GM12878 (cell line): ENCODE data around the gene MEIS2. TPM values are rescaled to one million over a fixed set of nuclear protein-coding genes. Genes with fewer than 3 reads are reported as not detected.

ENCODE experiments used
- ATAC-seq: fragments of 200-7000 bp; cut with Tn5 transposase; 3 replicates; pipeline ENCODE4 v1.9.1; 2020; ENCODE audit warnings: mild to moderate bottlenecking, moderate library complexity
- BruUV-seq: library from RNA; stranded (reverse); fragments of 400-500 nt; replicated peaks from 2 replicates; lab custom pipeline; 2021; lab: Mats Ljungman, UMichigan
- CTCF ChIA-PET: fragments of 300-600 bp; sonication (Branson Sonifier 250); formaldehyde crosslinking; extraction: SDS; loops from one replicate; lab custom pipeline; 2021; ENCODE audit warnings: inconsistent platforms; lab: Yijun Ruan, JAX
- POLR2A ChIA-PET: fragments of 350-600 bp; formaldehyde crosslinking; extraction: SDS; loops from one replicate; lab custom pipeline; 2021; ENCODE audit warnings: inconsistent platforms; lab: Charles Lee
- RAD21 ChIA-PET: fragments of 300-600 bp; sonication (Branson Sonifier 250); formaldehyde crosslinking; loops from one replicate; lab custom pipeline; 2023; ENCODE audit warnings: antibody characterized with exemption; ENCODE audit not compliant: unreplicated experiment; lab: Charles Lee
- SMC1A ChIA-PET: fragments of 300-600 bp; sonication (Branson Sonifier 250); formaldehyde crosslinking; loops from one replicate; lab custom pipeline; 2023; ENCODE audit not compliant: unreplicated experiment, uncharacterized antibody; lab: Charles Lee
- DNase-seq: peaks from one replicate; pipeline ENCODE4 v3.0.0-alpha.2; 2011; ENCODE audit warnings: low read depth, low spot score
- FAIRE-seq: peaks from 3 replicates; lab custom pipeline; 2011; peaks lifted over from hg19 to GRCh38; lab: Jason Lieb, UNC
- H2AFZ ChIP-seq: 2 replicates; pipeline ENCODE4 v1.6.0; 2011; ENCODE audit warnings: low read depth, low read length, control low read depth; ENCODE audit not compliant: control insufficient read depth
- H3K27ac ChIP-seq: 2 replicates; pipeline ENCODE4 v1.5.1; 2011; ENCODE audit warnings: control low read depth; ENCODE audit not compliant: control insufficient read depth, insufficient read depth
- H3K27me3 ChIP-seq, 2 experiments: replicated peaks in 1 of 2; 2 replicates each; pipeline versions ENCODE4 v1.6.0 to v1.6.1; 2011; ENCODE audit warnings: low read length in 1 of 2; ENCODE audit not compliant: control insufficient read depth in 2 of 2, insufficient read depth in 2 of 2
- H3K36me3 ChIP-seq, 2 experiments: 2 replicates each; pipeline ENCODE4 v1.5.1; 2011; ENCODE audit warnings: low read length in 1 of 2; ENCODE audit not compliant: control insufficient read depth in 2 of 2, insufficient read depth in 2 of 2
- H3K4me1 ChIP-seq: 2 replicates; pipeline ENCODE4 v1.6.1; 2011; ENCODE audit warnings: mild to moderate bottlenecking, low read length, moderate library complexity, mixed read lengths; ENCODE audit not compliant: control insufficient read depth, insufficient read depth
- H3K4me2 ChIP-seq: 2 replicates; pipeline ENCODE4 v1.6.0; 2011; ENCODE audit warnings: control low read depth; ENCODE audit not compliant: control insufficient read depth, insufficient read depth
- H3K4me3 ChIP-seq: fragments of 200-600 bp; sonication (generic); 2 replicates; pipeline ENCODE4 v1.5.1; 2016
- H3K79me2 ChIP-seq: 2 replicates; pipeline ENCODE4 v1.6.0; 2011; ENCODE audit warnings: low read length; ENCODE audit not compliant: control insufficient read depth, insufficient read depth
- H3K9ac ChIP-seq: 2 replicates; pipeline ENCODE4 v1.8.0; 2011; ENCODE audit warnings: low read length, control low read depth, mixed read lengths; ENCODE audit not compliant: control insufficient read depth, insufficient read depth
- H3K9me3 ChIP-seq: replicated peaks from 3 replicates; pipeline ENCODE4 v1.5.1; 2011; ENCODE audit warnings: mild to moderate bottlenecking, low read length; ENCODE audit not compliant: control insufficient read depth, insufficient read depth
- H4K20me1 ChIP-seq: 2 replicates; pipeline ENCODE4 v1.6.0; 2011; ENCODE audit not compliant: control insufficient read depth, insufficient read depth
- E2F8 ChIP-seq: fragments of 450-650 bp; IDR thresholded peaks from 2 replicates; pipeline ENCODE4 v1.6.1; 2018; ENCODE audit warnings: mild to moderate bottlenecking, low read depth, moderate library complexity; ENCODE audit not compliant: partially characterized antibody
- FOXM1 ChIP-seq: IDR thresholded peaks from 2 replicates; pipeline ENCODE4 v1.6.1; 2012; ENCODE audit warnings: low read depth, mild to moderate bottlenecking, inconsistent platforms, low read length, moderate library complexity
- LARP7 ChIP-seq: fragments of 450-650 bp; IDR thresholded peaks from 2 replicates; pipeline ENCODE4 v1.6.1; 2017; ENCODE audit warnings: mild to moderate bottlenecking
- MTA3 ChIP-seq: IDR thresholded peaks from 2 replicates; pipeline ENCODE4 v1.6.1; 2012; ENCODE audit warnings: low read length, inconsistent platforms, borderline replicate concordance
- NKRF ChIP-seq: fragments of 450-650 bp; conservative IDR thresholded peaks from 2 replicates; pipeline ENCODE4 v1.6.1; 2017; ENCODE audit warnings: mild to moderate bottlenecking, moderate library complexity
- RBBP5 ChIP-seq: fragments of 200-600 bp; sonication (generic); conservative IDR thresholded peaks from 2 replicates; pipeline ENCODE4 v1.6.1; 2016
- SMAD1 ChIP-seq: fragments of 450-650 bp; IDR thresholded peaks from 2 replicates; pipeline ENCODE4 v1.6.1; 2018; ENCODE audit warnings: mild to moderate bottlenecking, low read depth; ENCODE audit not compliant: partially characterized antibody
- SREBF2 ChIP-seq: IDR thresholded peaks from 2 replicates; pipeline ENCODE4 v1.6.1; 2012; ENCODE audit warnings: mild to moderate bottlenecking, low read length
- TCF12 ChIP-seq: IDR thresholded peaks from 2 replicates; pipeline ENCODE4 v1.6.1; 2011; ENCODE audit warnings: low read depth, mild to moderate bottlenecking, low read length
- WGBS: methylation state at CpG from one replicate; pipeline ENCODE4 v1.1.6; 2016; ENCODE audit warnings: low lambda C conversion rate; ENCODE audit not compliant: insufficient replicate concordance, insufficient coverage; ENCODE audit errors: missing lambda C conversion rate; 5-methylcytosine and 5-hydroxymethylcytosine counted together
- in situ Hi-C: fragments of 300-500 bp; cut with MboI; formaldehyde crosslinking; loops from 9 replicates; pipeline ENCODE4 v1.14.3; 2018; ENCODE audit warnings: mixed read lengths
- intact Hi-C: fragments of 100-400 bp; cut with micrococcal nuclease; formaldehyde crosslinking; loops from one replicate; pipeline ENCODE4 v1.14.2; 2022; ENCODE audit not compliant: unreplicated experiment
- polyA plus RNA-seq, 11 experiments: library from polyadenylated mRNA; depleted of rRNA in 4 of 11; unstranded in 6 of 11; stranded (reverse) in 5 of 11; fragments of >200 nt; fragmentation: Nextera tagmentation in 4 of 11; fragmentation: Illumina TruSeq in 1 of 11; extraction: Ambion mirVana in 4 of 11; extraction: Trizol in 1 of 11; gene quantifications; 1 replicate in 1 of 11; 2 replicates in 10 of 11; pipeline versions ENCODE4 v1.2.1 to v1.2.3, GENCODE V29; 2011 to 2016; ENCODE audit warnings: inconsistent platforms in 2 of 11, missing spikeins in 2 of 11, low read depth in 1 of 11
- total RNA-seq, 4 experiments: library from RNA; depleted of rRNA in 3 of 4; stranded (reverse); fragments of >200 nt in 3 of 4; fragmentation: Illumina TruSeq in 1 of 4; extraction: Trizol in 1 of 4; gene quantifications; 2 replicates each; pipeline versions ENCODE4 v1.2.1 to v1.2.3, GENCODE V29; 2013 to 2021
- TF ChIP-seq, protein P1 (sequence below): IDR thresholded peaks from 2 replicates; pipeline ENCODE4 v1.6.1; 2011; ENCODE audit warnings: borderline replicate concordance, low read depth, mild to moderate bottlenecking, moderate library complexity, low read length; ENCODE audit not compliant: insufficient read depth, poor library complexity, severe bottlenecking
- TF ChIP-seq, protein P2 (sequence below): fragments of 450-650 bp; formaldehyde crosslinking; IDR thresholded peaks from 2 replicates; pipeline ENCODE4 v1.4.0; 2020; ENCODE audit warnings: mild to moderate bottlenecking, moderate library complexity
- TF ChIP-seq, protein P3 (sequence below): fragments of 450-650 bp; IDR thresholded peaks from 2 replicates; pipeline ENCODE4 v1.6.1; 2014; ENCODE audit warnings: mild to moderate bottlenecking

Gene MEIS2
- total and polyA plus RNA-seq, 10 of the 15 experiments (the other 5 are each of a cell fraction or from before 2014, with no cell fraction given) = 9.2 to 54.0 (median 20.4) TPM

GRCh38 chr15:37100966-37101215 is 542 bp upstream of the MEIS2 start:
- H3K79me2 ChIP-seq = peaks cover 27% of the 10 kb centered on the region
- ChIA-PET SMC1A (interaction anchor here (0.8 to 12.8 kb wide), 8 partner anchors 11 to 220 kb away, joined by 3 to 130 read pairs (median 4); no protein-coding TSS in a partner anchor), CTCF (interaction anchor here (0.6 to 1.6 kb wide), 8 partner anchors 11 to 497 kb away, joined by 3 to 8 read pairs (median 3); no protein-coding TSS in a partner anchor), RAD21 (interaction anchor here (0.7 to 1.7 kb wide), 8 partner anchors 11 to 598 kb away, joined by 3 to 12 read pairs (median 3); no protein-coding TSS in a partner anchor), POLR2A (interaction anchor here (0.6 to 0.9 kb wide), 4 partner anchors 11 to 72 kb away, joined by 3 to 7 read pairs (median 5); no protein-coding TSS in a partner anchor)
- no peaks in the 10 kb centered on the region for H3K36me3 ChIP-seq
- no TSS peak for BruUV-seq
- H2AFZ ChIP-seq = peak overlapping the region; percentile 72
- H3K27ac ChIP-seq = peak overlapping the region; percentile 51
- peak overlapping the region; percentile 85 for H3K9ac ChIP-seq
- 1% methylated on average over 11 of the region's 11 CpGs for WGBS
- H3K4me2 ChIP-seq = peak overlapping the region; percentile 82
- intact Hi-C loops = loop anchor here (2.0 to 10.0 kb wide), 2 partner anchors 86 to 1576 kb away; no protein-coding TSS in a partner anchor
- FAIRE-seq (no peak), ATAC-seq (peak; percentile 44), DNase-seq (peak; percentile 21)
- peaks cover 0 to 8% of the 10 kb centered on the region in 2 experiments; a peak in 2 of 4 replicates for H3K27me3 ChIP-seq
- H3K4me1 ChIP-seq = peaks cover 4% of the 10 kb centered on the region
- in situ Hi-C loops = loop anchor here (5.0 to 10.0 kb wide), 2 partner anchors 219 to 606 kb away; no protein-coding TSS in a partner anchor
- peak overlapping the region; percentile 87 for H3K4me3 ChIP-seq
- H3K9me3 ChIP-seq = no peaks in the 10 kb centered on the region
- no peaks in the 10 kb centered on the region for H4K20me1 ChIP-seq
- no peak for TF ChIP-seq TCF12
- TF ChIP-seq, protein P1, sequence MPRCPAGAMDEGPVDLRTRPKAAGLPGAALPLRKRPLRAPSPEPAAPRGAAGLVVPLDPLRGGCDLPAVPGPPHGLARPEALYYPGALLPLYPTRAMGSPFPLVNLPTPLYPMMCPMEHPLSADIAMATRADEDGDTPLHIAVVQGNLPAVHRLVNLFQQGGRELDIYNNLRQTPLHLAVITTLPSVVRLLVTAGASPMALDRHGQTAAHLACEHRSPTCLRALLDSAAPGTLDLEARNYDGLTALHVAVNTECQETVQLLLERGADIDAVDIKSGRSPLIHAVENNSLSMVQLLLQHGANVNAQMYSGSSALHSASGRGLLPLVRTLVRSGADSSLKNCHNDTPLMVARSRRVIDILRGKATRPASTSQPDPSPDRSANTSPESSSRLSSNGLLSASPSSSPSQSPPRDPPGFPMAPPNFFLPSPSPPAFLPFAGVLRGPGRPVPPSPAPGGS = no peak
- TF ChIP-seq, protein P2, sequence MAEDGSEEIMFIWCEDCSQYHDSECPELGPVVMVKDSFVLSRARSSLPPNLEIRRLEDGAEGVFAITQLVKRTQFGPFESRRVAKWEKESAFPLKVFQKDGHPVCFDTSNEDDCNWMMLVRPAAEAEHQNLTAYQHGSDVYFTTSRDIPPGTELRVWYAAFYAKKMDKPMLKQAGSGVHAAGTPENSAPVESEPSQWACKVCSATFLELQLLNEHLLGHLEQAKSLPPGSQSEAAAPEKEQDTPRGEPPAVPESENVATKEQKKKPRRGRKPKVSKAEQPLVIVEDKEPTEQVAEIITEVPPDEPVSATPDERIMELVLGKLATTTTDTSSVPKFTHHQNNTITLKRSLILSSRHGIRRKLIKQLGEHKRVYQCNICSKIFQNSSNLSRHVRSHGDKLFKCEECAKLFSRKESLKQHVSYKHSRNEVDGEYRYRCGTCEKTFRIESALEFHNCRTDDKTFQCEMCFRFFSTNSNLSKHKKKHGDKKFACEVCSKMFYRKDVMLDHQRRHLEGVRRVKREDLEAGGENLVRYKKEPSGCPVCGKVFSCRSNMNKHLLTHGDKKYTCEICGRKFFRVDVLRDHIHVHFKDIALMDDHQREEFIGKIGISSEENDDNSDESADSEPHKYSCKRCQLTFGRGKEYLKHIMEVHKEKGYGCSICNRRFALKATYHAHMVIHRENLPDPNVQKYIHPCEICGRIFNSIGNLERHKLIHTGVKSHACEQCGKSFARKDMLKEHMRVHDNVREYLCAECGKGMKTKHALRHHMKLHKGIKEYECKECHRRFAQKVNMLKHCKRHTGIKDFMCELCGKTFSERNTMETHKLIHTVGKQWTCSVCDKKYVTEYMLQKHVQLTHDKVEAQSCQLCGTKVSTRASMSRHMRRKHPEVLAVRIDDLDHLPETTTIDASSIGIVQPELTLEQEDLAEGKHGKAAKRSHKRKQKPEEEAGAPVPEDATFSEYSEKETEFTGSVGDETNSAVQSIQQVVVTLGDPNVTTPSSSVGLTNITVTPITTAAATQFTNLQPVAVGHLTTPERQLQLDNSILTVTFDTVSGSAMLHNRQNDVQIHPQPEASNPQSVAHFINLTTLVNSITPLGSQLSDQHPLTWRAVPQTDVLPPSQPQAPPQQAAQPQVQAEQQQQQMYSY (CRISPR knock-in tag) = no peak
- TF ChIP-seq MTA3 = 0 out of 2 replicates have a peak, but pooled peaks have one; percentile 45
- no peak for TF ChIP-seq SREBF2
- no peak for TF ChIP-seq FOXM1
- TF ChIP-seq, protein P3, sequence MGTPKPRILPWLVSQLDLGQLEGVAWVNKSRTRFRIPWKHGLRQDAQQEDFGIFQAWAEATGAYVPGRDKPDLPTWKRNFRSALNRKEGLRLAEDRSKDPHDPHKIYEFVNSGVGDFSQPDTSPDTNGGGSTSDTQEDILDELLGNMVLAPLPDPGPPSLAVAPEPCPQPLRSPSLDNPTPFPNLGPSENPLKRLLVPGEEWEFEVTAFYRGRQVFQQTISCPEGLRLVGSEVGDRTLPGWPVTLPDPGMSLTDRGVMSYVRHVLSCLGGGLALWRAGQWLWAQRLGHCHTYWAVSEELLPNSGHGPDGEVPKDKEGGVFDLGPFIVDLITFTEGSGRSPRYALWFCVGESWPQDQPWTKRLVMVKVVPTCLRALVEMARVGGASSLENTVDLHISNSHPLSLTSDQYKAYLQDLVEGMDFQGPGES = no peak
- no peak for TF ChIP-seq E2F8
- no peak for TF ChIP-seq RBBP5
- TF ChIP-seq NKRF = peak; percentile 44; the same call in 1 of the 2 replicates
- TF ChIP-seq LARP7 = no peak
- TF ChIP-seq SMAD1 = no peak
